ENCODE data around the gene MLPH.

The MLPH gene

DNA sequence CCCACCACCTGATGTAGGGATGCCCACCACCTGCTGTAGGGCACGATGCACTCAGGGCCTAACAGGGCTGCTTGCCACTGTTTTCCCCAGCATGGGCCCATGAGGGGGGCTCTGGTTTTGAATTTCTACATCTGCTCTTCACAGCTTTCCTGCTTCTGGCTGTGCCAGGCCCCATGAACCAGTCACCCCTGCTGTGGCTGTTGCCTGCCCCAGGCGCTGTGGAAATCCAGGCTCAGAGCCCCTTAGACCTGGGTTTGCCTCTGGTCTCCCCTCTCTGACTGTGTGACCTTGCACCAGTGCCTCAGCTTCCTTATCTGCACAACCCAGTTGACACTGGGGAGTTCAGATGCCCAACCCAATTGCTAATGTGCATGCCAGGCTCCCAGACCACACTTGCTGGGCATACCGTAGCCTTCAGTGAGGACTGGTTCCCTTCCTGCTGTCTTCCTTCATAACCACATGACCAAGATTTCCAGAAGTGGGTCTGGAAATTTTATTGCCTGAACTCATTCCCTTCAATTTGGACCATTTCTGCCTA lies 6.0 kb upstream of the MLPH start:
- no peak for DNase-seq

DNA sequence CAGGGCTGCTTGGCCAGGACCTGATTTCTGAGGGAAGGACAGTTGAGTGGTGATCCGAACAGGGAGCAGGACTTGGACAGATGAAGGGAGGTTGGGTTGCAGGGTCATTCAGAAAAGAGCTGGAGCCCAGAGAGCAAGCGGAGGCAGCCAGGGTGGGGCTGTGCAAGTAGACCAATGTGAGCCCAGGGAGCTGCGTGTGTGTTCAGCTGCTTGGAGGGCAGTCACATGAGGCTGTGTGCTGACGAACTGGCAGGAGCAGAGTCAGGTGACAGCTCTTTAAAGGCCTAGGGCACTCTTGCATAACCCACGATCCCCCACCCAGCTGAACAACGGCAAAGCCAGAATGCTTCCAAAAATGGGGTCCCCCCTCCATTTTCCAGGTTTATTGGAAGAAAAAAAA lies 4.6 kb upstream of the MLPH start:
- no peak for DNase-seq

DNA sequence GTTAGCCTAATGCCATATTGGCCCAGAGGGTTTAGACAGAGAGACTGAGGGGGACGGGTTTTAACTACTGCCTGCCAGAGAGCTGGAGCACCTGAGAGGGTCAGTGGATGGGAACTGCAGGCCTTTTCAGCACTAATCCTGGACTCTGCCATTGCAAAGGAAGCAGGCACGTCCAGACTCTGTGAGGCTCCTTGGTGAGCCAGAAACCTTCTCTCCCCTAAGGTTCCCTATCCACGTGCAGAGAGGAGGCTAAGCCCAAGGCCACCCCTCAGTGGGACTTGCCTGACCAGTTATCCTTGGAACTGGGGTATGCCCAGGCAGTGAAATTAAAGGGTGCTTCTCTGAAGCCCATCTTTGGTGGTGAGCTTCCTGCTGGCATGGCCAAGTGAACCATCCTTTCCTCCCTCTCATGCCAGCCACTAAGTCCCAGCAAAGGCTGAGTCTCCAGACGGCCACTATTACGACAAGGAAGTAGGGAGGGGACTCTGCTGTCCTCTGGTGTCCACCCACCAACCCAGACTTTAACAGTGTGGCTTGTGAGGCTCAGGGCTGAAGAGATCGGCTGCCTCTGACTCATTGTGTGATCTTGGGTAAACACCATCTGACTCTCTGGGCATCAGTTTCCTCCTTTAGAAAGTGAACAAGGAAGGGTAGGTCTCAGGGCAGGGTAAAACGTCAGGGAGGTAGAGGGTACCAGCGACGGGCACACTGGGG lies 3.9 kb upstream of the MLPH start:
- DNase-seq, result no peak

GRCh38 chr2:237485304-237485703 lies 1.7 kb upstream of the MLPH start:
- no peak for DNase-seq

DNA sequence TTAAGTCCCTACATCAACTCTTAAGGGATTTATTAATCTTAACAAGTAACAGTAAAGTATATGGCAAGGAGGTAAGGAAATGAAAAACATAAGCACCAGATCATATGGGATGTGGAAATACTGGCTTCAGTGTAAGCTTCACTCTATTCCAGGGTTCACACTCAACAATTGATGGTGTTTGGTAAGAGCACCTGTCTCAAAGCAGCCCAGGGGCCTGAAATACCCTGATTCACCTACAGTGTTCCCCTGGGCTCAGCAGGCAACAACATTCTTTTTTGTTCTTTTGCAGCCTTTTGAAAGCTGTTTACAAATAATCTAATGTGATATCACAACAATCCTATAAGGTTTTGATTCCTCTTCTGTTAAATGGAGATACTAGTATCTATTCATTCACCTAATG lies 1.2 kb upstream of the MLPH start:
- no peak for DNase-seq

- DNase-seq, result no peak
These were observed 675 bp upstream of the MLPH start for GRCh38 chr2:237486334-237486818.

DNA sequence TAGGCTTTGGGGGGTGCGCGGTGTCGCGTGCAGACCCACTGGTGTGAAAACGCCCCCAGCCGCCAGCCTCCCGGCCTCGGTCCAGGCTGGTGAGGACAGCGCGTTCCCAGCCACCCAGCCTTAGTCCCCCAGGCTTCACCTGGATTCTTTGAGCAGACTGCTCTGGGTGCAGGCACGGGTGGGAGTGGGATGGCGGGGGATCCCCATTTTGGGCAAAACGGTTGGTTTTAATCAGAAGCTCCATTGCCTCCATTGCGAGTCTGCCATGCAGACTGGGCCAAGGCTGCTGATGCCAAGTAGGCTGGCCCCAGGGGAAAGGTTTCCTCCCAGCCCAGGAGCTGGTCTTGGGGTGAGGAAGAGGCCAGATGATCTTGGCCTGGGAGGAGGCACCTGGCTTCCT lies 445 bp downstream of the MLPH start:
- no peak for DNase-seq

GRCh38 chr2:237488295-237488694 lies 1.2 kb downstream of the MLPH start:
- no peak for DNase-seq

DNA sequence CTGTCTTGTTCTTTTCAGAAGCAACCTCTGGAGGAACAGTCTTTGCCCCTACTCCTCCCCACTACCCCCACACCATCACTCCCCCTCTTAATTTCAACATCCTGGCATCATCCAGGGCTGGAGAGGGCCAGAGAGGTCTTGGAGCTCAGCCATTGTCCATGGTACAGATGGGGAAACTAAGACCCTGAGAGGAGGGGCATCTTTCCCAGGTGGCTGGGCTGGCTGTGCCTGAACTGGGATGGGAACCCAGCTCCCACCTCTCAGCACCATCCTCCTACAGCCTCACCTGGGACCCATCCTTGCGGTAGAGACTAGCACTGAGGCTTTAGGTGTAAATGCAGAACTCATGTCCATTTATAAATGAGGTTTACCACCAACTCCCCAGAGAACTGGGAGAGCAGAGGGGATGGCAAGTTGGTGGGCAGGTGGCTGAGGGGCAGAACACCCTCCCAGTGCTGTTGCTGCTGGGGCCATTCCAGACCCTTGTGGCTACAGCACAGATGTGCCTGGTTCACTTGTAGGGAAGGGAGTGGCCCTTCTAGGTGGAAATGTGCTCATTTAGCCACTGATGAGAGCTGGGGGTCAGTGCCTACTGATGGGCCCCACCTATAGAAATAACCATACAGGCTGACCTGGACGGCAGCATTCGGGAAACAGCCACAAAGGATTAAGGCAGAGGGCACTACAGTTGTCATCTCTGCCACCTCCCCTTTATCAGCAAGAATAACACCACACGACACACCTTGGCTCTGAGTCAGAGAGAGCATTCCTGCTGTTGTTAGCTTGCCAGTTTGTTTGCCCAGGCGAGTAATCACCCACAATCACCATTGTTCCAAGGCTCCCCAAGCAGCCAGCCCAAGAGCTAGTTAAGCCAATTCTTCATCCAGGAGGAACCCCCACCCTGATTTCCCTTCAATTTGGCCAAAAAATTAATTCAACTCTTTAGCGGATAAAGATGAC lies 2.1 kb downstream of the MLPH start:
- no peak for DNase-seq

DNA sequence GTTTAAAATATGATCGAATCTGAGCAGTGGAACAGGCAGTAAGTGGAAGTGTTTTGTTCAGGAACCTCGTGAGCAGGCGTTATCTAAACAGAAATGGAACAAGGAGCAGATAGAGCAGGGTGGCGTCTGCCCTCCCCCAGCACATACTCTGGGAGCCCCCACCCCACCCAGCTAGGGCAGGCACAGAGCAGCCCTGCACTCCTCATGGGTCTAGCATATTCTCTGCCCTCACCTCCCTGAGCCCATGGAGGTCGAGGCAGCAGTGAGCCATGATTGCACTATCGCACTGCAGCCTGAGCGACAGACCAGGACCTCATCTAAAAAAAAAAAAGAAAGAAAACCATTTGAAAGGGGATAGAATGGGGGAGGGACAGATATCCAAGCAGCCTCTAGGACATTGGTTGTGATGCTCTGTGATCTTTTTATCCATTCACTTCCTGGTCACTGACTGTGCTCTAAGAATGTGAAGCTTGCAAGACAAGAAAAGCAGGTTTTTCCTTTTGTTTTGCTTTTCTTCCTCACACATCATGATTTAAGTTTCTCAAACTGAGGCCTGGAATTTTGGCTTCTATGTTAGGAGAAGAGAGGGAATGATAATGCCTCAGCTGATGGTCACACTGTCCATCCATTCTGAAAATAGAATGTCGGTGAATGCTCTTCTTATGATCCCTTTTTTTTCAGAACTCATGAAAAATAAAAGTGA lies 3.1 kb downstream of the MLPH start:
- DNase-seq, result no peak

DNA sequence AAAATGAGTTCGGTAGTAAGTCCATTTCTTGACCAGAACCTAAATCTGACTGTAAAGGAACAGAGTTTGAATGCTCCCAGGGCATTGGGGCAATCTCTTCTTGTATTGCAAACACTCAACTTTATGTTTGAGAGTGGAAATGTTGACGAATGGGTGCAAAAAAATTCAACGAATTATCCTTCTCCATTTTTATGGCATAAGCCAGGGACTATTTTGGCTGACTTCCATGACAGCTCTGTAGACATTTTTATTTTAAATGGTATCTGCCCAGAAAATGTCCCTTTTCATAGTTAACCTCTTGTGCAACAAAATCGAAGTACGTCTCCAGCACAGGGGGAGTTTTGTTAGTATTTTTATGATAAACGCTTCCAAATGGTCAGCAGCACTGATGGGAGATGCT lies 3.7 kb downstream of the MLPH start:
- DNase-seq, result no peak

DNA sequence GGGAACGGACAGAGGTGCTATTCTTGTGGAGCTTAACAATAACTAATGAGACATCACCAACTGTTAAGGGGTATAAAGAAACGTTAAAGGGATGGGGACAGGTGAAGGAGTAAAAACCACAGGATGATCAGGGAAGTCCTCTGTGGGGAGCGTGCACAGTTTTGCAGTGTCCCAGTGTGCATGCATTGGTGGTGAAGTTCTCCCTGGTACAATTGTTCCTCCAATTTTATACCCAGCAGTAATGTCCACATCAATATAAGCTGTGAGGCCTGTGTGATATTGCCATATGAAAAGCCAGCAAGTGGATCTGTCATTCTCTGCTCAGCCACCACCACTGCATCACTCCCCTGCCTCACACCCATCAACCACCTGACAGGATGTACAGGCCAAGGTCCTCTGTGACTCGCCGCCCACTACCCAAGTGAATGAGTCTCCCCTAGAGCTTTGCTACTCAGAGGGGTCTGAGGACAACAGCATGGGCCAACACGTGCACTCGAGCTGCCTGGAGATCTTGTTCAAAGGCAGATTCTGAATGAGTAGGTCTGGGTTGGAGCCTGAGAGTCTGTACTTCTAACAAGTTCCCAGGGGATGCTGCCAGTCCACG lies 4.6 kb downstream of the MLPH start:
- DNase-seq, result no peak

DNA sequence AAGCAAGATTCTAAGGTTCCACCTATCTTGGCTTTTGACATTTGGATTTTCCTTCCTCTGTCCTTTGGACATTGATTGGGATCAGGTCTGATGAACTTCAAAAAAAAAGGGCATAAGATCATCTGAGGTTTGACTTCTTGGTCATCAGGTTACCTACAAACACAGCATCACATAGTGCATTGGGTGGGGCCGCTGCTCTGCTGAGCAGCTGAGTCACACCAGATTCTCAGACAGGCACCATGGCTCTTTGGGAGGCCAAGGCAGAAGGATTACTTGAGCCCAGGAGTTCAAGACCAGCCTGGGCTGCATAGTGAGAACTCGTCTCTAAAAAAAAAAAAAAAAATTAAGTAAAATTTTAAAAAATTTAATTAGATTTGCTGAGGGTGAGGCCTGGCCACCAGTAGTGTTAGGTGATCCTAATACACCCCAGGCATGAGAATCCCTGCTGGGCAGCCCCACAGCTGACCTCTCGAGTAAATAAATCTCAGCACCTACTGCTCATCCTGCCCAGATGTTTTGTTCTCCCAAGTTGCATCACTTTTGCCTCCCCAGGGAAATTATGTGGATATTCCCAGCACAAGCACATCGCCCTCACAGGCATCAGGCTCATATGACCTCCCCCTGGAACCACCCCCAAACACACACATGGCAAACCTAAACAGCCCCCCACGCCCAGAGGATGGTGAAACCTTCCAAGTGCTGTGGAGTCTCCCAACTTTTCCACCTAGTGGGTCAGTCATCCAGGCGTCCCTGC lies 5.3 kb downstream of the MLPH start:
- no peak for DNase-seq

DNA sequence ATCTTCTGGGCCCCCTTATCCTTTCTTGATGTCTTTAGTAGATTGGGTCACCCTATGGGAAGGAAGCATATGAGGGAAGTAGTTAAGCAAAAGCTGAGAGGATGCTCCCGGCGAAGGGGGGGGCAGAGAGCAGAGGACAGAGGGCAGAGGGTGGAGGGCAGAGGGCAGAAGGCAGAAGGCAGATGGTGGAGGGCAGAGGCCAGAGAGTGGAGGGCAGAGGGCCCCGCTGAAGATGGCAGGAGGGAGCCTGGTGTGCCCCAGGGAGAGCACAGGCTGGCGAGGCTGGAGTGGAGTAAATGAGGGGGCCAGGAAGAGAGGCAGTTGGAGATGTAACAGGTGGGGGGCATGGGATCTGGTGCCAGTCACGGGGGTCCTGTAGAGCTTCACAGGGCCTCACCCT lies 7.0 kb downstream of the MLPH start:
- DNase-seq, result no peak

- no peak for DNase-seq
These were observed 8.6 kb downstream of the MLPH start for GRCh38 chr2:237495521-237496117.

GRCh38 chr2:237496428-237496827 lies 9.4 kb downstream of the MLPH start:
- DNase-seq, result no peak

DNA sequence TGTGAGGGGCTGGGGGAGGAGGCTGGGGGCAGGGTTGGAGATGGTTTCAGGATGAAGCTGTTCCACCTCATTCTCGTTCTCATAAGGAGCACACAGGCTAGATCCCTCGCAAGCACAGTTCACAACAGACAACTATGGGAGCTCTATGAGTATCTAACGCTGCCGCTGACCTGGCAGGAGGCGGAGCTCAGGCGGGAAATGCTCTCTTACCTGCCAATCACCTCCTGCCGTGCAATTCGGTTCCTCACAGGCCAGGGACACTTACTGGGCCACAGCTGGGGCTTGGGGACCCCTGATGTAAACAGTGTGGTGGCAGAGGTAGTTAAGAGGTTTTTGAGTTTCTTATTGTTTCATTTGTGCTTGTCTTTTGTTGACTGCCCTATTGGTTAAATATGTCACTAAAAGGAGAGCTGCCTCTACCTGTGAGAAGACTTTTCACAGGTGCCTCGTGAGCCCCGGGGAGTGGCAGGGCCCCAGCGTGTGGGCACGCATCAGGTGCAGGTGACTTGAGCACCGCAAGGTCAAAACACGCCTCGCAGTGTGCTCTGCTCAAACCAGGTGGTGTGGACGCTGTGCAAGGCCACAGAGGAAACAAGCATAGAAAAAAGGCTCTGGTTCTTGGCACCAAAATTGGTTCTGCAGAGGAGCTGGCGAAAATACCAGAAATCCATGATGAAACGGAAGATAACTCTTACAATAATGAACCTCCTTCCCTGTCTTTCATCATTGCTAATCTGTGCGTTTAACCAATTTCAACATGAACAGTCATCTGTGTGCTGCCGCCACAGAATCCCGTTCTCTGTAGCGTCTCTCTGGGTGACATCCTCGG lies 10.2 kb downstream of the MLPH start:
- DNase-seq, result no peak

DNA sequence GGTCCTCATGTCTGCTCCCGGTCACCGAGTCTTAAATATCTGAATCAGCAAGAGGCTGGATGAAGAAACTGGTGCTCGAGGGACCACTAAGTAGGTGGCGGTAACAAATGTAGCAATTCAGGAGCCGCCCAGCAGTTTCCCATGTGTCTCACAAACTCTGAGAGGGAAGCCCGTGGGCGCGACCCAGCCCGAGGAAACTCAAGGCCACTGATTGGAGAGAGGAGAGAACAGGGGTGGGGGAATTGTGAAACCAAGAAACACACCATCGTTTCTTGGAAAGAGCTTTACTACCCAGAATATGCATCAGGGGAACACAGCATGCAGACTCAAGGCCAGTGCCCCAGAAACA lies 10.8 kb downstream of the MLPH start:
- no peak for DNase-seq

GRCh38 chr2:237498341-237498740 lies 11.3 kb downstream of the MLPH start:
- DNase-seq, result no peak

GRCh38 chr2:237500681-237501424 lies 13.8 kb downstream of the MLPH start:
- no peak for DNase-seq
